RPMI7951 (cell line): Measurements from ENCODE around the gene HNRNPA3. TPM values are rescaled to one million over a fixed set of nuclear protein-coding genes. Genes with fewer than 3 reads are reported as not detected.
"Not testable (repeated sequence)": the region's sequence is repeated elsewhere in the genome, so short reads cannot be mapped to it uniquely, and the experiment has no call there.

ENCODE experiments used
- DNase-seq: peaks from one replicate; pipeline ENCODE4 v3.0.0-alpha.2; 2012; ENCODE audit warnings: low read depth
- total RNA-seq: library from RNA; depleted of rRNA; stranded (reverse); fragments of >200 nt; shearing (Covaris generic); gene quantifications from 2 replicates; pipeline ENCODE4 v1.2.3, GENCODE V29; 2014; rRNA removed

HNRNPA3 gene
- total RNA-seq: 47.2 and 54.2 TPM in 2 replicates

DNA sequence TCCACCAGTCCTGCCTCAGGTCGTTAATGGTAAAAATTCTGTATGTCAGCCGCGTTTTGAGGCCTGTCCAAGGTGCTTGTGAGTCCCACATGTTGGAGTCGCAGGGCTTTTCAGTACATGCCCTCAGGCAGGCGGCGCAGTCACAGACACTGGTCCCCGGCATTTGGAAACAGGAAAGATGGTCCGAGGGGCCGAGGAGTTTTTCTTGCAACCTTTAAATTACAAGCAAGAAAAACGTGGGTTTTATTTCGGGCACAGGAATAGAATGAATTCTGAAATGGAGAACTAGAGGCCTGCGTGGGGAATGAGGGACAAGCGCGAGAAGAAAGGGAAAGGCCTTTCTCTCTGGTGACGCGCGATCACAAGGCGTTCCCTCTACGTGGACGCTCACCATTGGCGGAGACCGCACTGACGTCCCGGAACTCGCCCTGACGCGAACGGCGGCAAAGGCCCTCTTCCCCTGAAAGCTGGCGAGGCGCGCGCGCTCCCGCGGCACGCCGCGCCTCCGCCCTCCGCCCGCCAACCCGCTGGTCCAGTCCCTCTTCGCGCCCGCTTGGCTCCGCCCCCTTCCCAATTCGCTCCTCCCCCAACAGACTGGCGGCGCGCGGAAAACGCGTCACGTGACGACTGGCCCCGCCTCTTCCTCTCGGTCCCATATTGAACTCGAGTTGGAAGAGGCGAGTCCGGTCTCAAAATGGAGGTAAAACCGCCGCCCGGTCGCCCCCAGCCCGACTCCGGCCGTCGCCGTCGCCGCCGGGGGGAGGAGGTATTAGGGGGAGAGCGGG lies at the start of gene HNRNPA3:
HNRNPA3 (plus strand) TSS at position 689 of the 785 bp plus-strand sequence; CDS start at position 695, 6 bp downstream.
- peak; percentile 98 for DNase-seq

DNA sequence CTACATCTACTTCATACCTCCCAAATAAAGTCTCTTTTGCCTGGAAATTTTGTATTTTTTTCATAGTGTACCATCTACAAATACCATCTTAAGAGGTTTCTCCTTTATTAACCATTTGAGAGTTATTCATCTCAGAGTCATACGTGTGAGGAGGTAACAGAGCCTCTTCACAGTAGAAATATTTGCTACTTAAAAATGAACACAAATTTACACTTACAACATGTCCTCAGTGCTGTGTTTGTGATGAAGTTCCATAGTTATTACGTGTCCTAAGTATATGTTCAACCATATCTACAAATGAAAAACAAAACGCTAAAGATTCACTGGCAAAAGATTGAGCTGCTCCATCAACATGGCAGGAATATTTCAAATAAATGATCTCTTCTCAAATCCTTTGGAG lies 48.5 kb upstream of the HNRNPA3 start:
- DNase-seq: no peak

DNA sequence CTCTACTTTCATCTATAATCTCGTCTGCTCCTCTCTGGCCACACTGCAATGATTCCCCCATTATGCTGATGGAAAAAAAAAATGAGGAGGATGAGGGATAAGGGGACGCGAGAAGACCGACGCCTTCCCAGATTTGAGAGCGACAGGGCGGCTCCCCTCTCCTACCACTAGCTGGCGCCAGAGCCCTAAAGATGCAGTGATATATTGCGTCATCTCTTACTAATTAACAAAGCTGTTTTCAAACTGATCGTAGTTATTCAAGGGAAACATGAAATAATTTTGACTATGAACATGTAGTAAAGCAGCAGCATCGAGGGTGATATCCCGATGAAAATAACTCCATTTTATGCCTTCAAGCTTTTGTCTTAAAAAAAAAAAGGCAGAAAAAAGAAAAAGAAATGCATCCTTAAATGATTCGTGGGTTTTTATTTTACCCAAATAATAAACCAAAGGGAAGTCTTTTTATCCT lies 48.0 kb upstream of the HNRNPA3 start:
- peak; percentile 79 for DNase-seq

DNA sequence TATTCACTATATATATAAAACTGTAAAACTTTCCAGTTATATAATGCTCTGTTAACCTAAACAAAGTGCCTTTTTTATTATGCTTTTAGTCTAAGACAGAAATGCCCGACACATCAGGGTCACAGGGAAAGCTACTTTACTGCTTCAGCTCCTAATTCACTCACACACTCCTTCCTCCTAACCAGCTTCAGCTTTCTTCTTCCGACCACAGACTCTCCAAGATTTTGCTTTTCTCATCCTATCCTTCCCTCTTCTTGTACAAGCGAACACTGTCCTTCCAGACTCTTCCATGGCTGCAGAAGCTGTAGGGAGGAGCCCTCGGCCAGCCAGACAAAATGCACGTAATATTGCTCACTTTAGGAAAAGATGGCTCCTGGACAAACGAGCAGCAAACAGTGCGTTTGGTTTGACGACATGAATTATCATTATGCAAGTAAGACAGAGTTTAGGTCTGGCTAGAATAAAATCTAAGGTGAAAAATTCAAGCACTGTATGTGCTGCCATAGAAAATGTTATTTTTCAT lies 47.5 kb upstream of the HNRNPA3 start:
- DNase-seq: peak; percentile 58

DNA sequence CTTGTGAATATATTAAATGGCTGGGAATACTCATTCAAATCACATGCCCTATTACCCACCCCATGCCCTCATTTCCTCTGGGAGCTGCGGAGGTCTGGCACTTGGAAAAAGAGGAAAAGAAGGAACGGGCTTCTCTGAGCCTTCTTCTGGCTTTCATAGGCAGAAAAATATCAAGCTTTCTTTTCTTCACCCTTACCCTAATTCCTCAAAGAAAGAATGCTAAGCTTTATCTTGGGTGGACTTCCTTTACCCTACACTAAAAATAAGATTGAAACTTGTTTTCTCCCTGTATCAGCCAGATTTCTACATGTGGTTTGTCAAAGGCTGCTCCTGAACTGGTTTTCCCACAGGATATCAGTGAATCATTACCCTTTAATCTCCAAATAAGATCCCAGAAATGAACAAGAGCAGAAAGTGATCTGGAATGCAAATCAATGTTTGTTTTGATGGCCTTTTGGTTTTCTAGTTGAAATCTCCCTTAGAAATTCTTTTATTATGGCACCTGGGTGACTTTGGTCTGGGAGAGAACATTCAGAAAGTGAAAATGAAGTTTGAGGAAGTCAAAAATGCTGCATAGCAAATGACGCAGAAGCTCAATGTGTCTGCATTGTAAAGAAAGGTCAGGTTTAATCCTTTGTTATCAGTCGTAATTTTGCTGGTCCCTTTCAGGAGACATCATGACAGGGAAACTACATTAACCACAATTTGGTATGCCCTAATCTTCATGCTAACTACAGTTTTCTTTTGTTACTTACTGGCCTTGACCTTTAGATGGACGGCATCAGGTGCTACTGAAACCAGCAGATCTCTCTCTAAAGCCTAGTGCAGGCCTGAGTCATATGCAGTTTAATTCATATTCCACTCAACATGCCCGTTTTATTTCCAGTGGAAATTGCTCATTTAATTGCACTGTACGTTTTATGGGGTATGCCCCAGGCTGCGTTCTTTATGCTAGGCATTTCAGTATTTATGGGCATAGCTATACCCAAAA lies 46.6 kb upstream of the HNRNPA3 start:
- peak; percentile 50 for DNase-seq

DNA sequence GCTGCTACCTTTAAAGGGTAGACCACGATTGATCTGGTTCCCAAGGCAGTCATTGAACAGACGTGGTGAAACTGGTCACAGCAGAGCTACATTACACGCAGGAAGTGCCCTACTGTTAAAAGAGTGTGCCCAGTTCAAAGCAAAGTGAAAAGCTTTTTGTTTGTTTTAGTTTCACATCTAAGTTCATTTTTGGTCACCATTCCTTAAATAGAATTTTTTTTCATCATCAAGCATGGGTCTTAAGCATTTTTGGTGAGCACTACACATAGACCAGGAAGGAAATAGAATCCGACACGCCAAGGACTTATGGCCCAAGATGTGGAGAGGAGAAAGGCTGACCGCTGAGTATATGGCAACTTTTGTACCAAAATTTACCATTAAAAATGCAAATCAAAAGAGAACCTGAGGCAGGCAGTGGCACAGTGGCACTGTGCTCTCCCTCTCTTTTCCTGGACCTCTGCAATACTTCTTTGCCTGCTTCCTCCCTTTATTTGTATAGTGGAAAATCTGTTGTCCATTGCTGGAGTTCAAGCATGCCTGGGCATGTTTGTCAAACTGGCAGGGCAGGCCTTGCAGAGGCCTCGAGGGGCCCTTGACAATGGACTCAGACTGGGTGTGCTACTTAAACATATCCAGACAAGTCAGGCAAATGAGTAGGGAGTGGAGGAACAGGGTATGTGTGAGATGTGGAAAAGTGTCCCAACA lies 42.6 kb upstream of the HNRNPA3 start:
- no peak for DNase-seq

DNA sequence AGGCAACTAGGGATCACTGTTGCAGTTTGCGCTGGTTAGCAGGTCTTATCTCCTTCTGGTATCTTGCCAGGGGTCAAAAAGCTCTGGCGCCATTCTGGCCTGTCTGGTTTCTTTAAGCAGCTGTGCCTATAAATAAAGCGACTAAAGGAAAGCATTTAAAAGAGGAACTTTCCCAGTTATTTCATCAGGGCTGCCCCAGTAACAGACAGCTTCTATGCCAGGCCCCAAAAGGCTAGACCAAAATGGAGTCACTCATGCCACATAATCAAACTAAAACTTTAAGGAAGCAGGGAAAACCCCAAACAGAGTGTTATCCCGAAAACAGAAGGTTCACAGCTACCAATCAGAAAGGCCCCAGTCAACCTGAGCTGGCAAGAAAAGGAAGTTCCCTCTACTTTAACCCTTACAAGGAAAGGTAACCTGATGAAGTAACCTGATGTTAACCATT lies 41.2 kb upstream of the HNRNPA3 start:
- DNase-seq: peak; percentile 67

DNA sequence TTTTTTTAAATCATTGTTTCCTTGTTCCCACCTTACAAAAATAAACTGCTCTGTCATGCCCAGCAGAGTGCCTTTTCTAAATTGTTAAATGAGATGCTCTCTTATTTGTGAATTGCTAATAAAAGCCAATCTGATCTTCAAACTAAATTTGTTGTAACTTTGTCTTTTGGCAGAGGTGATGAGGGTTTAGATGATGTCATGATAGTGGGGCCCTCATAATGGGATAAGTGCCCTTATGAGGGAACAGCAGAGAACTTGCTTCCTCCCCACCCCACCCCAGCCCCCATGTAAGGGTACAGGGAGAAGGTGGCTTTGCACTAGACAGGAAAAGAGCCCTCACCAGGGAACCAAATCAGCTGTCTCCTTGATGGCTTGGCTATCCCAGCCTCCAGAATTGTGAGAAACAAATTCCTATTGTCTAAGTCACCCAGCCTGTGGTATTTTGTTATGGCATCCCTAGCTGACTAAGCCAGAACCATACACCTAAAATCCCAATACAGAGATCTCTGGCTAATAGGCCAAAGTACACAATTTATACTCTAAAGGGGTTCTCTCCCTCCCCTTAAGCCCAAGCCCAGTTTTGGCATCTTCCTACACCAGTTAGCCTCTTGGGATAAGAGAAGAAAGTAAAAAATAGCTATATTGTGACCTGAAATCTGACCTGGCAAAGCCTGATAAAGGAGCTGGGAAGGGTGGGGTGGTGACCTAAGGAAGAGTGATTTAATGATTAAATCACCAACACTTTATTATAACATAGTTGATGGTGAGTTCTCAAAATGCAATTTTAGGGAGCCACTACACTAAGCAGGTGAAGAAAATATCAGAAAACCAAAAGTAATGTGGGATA lies 40.3 kb upstream of the HNRNPA3 start:
- DNase-seq: peak; percentile 89

DNA sequence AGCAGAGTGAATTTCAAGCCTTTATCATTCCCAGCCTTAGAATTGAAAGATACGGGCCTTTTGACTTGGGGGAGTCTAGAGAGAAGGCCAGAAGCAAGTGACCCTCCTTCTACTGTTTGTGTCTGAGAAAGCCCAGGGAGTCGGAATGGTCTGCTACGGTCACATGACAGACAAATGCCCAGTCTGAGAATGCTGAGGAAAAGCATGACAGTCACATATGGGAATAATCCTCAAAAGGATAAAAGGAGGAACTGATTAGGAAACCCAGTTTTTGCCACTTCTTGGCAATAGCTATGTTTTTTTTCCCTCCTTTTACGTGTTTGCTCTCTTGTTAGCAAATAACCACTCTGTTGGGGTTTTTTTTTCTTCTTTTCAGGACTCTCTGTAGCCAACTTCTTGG lies 38.1 kb upstream of the HNRNPA3 start:
- DNase-seq: no peak

DNA sequence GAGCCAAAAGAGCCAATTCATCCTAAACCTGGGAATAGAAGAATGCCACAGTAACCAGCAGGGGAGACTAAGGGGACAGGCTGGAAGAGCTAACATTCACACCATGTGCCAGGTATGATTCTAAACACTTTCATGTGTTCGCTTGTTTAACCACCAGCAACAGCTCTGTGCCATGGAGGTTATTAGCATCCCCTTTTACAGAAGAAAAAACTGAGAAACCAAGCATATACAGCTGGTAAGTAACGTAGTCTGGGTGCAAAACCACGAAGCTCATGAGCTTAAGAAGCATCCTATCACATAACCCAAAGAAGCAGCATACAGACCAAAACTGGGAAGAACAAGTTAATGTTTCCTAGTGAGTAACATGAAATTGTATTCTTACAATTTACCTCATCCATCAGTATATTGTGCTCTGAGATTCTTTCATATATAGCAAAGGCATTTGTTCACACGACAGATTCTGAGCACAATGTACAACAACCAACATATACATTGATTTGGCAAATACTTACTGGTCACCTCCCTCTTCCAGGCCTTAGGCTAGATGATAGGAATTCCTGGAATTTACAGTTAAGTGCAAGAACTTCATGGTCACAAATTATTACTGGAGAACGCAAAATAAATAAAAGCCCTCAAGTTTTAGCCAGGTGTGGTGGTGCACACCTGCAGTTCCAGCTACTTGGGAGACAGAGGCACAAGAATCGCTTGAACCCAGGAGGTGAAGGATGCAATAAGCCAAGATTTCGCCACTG lies 36.5 kb upstream of the HNRNPA3 start:
- no peak for DNase-seq

DNA sequence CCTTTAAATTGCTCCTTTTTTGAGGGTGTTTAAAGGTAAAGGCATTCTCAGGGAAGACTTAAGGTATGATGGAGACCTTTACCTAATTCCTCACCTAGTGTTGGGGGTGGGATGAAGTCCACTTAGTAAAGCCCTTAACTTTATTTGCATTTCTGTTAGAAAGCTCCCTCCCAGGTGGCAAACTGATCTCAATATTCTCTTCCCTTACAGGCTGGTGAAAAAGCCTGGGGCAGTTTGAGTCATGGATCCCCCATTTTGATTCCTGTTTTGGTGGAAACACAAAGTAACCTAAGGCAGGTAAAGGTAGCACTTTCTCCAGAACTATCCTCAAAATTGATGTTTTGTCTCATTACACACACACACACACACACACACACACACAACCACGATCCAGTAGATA lies 33.8 kb upstream of the HNRNPA3 start:
- no peak for DNase-seq

DNA sequence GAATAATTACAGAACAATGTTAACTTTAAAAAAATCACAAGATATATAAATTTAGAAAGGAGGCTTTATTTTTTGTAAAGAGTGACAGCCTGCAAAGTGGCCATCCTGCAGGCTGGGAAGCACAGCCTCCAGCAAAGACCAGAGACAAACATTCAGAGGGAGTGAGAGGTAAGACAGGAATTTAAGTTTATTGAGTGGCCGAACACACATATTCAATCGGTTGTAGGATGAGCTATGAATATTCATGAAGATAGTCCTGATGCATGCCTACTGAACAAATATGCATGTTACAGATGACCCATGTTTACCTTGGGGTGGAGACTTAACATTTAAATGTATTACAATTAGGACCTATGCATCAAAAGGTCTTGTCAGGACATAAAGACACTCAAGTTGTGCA lies 33.4 kb upstream of the HNRNPA3 start:
- no peak for DNase-seq

DNA sequence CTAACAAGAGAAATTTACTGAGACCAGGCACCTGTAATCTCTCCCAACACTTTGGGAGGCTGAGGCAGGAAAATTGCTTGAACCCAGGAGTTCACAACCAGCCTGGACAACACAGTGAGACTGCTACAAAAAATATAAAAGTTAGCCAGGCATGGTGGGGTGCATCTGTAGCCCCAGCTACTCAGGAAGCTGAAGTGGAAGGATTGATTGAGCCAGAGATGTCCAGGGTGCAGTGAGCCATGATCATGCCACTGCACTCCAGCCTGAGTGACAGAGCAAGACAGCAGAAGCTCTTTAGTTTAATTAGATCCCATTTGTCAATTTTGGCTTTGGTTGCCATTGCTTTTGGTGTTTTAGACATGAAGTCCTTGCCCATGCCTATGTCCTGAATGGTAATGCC lies 32.9 kb upstream of the HNRNPA3 start:
- DNase-seq: not testable (repeated sequence)

DNA sequence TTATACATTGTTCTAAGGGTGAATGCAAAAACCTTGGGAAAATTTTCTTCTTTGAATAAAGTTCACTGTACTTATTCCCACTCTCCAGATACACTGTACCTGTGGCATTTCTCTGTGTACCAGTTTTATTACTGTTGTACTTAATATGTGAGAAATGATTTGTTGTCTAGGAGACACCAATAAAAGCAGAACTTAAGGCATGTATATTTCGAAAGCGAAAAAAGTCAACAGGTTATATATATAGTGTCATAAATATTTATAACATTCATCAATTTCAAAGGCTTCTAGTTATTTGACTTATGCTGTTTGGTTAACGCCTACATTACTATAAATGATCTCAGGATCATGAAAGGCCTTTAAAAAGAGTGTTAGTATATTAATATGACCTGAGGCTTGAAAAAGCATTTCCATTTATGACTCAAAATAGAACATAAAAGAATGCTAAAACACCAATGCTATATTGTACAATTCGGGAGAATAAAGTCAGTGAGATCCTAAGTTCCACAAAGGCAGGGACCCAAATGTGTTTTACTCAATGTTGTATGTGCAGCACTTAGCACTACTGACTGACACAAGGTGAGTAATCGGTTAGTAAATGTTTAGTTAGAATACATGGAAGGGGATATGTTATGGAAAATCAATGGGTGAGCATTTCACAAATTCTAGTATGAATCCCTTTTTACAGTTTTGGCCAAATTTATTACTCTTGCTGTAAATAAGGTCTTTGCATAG lies 32.2 kb upstream of the HNRNPA3 start:
- no peak for DNase-seq

DNA sequence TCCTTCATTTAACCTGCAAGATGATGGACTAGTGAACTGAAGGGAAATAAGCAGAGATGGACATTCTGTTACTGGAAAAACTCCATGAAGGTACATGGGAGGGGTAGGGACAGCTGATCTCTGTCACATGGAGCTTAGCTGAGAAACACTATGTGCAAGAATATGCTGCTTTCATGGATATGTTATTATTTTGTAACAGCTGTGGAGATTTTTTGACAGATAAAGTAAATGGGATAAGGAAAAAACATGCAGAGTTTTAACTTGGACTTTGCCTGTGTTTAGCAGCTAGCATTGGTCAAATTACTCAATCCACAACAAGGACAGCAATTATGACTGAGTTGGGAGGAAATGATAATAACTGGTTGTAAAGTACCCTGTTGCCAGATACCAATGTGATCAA lies 28.7 kb upstream of the HNRNPA3 start:
- DNase-seq: no peak

DNA sequence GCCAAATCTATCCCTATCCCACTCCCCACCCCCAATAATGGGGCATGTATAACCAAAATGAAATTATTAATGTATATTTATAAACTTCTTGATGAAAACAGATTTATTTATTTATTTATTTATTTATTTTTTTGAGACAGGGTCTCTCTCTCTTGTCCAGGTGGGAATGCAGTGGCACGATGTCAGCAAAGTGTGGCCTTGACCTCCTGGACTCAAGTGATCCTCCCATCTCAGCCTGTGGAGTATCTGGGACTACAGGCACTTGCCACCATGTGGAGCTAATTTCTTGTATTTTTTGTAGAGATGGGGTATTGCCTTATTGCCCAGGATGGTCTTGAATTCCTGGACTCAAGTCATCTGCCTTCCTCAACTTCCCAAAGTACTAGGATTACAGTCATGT lies 28.0 kb upstream of the HNRNPA3 start:
- DNase-seq: no peak

DNA sequence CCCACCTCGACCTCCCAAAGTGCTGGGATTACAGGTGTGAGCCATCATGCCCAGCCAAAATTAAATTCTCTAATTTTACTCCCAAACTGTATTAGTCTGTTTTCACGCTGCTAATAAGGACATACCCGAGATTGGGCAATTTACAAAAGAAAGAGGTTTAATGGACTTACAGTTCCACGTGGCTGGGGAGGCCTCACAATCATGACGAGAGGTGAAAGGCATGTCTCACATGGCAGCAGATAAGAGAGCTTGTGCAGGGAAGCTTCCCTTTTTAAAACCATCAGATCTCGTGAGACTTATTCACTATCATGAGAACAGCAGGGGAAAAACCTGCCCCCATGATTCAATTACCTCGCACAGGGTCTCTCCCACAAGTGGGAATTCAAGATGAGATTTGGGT lies 26.6 kb upstream of the HNRNPA3 start:
- DNase-seq: not testable (repeated sequence)

DNA sequence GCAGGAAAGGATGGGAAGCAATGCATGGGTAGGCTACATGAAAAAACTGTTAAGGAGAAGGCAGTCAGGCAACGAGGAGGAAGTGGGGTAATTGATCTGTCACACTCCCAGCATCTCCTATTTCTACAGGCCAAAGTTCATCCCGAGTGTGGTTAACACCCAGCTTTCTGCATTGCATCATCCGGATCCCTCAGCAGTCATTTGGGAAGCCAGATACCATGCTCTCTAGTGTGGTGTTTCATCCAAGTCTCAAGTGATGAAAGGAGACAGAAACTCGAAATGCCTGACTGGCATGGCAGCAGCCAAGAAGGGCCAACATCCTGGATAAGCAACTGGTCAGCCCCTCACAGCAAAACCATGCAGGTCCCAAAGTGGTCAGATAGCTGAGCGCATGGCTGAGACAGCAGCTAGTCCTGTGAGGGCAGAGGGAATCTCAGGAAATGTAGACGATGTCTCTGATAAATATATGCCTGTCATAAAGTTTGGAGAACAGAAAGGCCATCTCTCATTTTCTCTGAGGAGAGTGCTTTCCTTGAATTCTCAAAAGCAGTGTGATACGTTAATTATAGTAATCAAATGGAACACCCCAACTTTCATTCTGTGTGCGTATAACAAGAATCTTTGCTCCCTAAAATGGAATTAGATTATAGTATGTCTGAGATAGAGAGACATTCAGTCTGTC lies 24.8 kb upstream of the HNRNPA3 start:
- DNase-seq: peak; percentile 76
